Measurements from ENCODE around the gene RPS6KA3.
"Not testable (repeated sequence)": the region's sequence is repeated elsewhere in the genome, so short reads cannot be mapped to it uniquely, and the experiment has no call there.

The RPS6KA3 gene

DNA sequence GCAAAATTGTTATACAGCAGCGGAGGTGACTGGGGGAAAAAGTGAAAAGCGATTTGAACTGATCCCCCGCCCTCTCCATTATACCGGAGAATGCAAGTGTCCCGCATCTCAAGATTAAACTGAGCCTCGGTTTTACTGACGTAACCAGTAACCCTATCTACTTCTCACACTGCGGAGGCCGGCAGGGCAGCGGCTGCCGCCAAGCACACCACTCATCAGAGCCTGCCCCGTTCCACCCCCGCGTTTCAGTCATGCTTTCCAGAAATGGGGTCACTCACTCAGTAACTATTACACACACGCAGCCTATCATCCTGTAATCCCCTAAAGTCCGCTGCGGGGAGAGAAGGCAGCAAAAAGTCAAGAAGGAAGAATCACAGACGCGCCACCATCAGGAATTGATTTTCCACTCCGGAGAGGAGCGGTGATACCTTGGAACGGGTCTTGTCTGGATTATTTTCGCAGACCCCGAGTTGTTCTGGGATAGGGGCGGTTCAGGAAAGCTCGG lies 1.4 kb downstream of the RPS6KA3 start:
- peak; percentile 80 for DNase-seq

DNA sequence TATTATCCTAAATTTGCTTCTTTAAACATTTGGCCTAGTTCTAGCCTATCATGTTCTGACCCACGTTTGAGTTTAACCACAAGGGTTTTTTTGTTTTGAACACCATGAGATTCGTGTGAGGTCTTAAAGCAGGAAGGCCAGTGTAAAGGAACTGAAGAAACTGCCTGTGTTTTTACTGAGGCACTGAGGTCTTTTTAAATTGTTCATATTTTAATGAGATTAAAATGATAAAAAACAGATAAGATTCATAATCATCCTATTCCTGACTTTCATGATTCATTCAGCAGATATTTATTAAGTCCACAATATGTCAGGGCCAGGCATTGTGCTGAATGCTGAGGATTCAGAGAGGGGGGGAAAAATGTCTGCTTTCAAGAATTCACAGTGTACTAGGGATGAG lies 3.2 kb downstream of the RPS6KA3 start:
- no peak for DNase-seq

DNA sequence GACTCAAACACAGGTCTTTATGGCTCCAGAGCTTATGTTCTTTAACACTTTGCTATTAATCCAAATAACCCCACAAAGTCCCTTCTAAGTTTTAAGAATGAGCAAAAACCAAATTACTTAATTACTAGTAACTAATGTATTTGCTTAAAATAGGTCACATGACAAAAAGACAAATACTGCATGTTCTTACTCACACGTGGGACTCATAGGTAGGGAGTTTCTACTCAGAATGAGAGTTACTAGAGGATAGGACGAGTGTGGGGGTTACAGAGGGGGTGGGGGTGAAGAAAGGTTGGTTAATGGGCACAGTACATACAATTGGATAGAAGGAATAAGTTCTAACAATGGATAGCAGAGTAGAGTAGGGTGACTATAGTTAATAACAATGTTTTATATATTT lies 5.8 kb downstream of the RPS6KA3 start:
- no peak for DNase-seq

DNA sequence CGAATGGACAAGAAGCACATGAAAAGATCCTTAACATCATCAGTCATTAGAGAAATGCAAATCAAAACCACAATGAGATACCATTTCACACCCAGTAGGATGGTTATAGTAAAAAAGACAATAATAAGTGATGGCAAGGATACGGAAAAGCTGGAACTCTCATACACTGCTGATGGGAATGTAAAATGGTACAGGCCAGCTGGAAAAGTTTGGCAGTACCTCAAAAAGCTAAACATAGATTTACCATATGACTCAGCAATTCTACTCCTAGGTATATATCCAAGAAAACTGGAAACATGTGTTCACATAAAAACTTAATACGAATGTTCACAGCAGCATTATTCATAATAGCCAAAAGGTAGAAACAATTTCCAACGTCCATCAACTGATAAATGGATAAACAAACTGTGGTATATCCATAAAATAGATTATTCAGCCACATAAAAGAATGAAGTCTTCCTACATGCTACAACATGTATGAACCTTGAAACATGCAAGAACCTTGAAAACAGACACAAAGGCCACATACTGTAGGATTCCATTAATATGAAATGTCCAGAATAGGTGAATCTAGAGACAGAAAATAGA lies 11.9 kb downstream of the RPS6KA3 start:
- no peak for DNase-seq

DNA sequence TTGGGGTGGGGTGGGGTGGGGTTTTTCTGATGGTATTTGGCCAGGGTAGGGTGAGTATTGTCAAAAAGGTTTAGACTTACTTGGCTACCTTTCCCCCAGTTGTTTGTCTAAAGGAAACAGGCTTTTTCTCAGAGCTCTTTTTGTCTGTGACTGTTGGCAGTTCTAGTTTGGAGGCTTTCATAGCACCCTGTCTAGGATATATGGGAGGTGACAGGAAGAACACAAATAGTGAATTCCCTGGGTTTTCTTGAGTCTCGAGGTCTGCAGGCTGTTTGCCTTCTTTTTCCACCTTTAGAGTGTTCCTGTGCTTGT lies 13.5 kb downstream of the RPS6KA3 start:
- no peak for DNase-seq

DNA sequence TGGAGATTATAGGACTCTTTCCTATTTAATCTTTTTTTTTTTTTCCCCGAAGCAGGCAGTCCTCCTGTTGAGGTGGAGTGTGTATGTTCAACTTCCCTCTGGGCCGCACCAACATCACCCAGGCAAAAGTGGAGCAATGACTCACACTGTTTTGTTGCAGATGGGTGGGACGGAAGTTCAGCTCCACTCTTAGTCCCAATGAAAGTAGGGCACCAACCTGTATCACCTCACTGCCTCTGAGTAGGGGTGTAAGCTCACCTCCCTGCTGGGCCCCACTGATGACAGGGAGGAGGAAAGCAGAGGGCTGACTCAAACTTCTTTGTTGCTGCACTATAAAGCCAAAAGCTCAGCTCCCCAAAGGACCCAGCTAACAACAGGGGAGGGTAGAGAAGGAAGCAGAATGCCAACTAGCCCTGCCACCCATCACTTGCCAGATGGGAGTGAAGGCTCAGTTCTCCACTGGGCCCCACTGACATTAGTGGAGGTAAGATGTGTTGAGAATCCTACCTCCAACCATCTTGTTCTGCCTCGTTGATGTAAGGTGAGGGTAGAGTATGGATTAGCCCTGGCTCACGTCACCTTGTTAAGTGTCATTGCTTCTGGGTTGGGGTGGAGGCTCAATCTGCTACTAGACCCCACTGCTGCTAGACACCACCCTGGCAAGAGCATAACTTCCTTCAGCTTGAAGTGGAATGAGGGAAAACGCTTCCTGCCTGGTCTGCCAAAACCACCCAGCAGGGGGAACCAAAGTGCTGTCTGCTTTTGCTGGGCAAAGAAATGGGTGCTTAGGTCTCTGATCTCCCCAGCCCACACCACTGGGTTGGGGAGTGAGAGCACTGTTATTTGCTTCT lies 14.1 kb downstream of the RPS6KA3 start:
- DNase-seq, result peak; percentile 62

DNA sequence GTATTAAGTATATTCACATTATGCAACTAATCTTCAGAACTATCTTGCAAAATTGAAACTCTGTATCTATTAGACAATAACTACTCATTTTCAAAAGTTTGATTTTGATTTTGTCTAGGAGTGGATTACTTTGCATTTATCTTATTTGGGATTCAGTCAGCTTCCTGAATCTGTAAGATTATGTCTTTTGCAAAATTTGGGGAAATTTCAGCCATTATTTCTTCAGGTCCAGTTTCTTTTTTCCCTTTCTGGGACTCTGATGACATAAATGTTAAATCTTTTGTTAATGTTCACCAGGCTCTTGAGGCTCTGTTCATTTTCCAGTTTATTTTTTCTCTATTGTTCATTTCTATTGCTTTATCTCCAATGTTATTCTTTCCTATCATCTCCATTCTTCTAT lies 15.0 kb downstream of the RPS6KA3 start:
- peak; percentile 66 for DNase-seq

DNA sequence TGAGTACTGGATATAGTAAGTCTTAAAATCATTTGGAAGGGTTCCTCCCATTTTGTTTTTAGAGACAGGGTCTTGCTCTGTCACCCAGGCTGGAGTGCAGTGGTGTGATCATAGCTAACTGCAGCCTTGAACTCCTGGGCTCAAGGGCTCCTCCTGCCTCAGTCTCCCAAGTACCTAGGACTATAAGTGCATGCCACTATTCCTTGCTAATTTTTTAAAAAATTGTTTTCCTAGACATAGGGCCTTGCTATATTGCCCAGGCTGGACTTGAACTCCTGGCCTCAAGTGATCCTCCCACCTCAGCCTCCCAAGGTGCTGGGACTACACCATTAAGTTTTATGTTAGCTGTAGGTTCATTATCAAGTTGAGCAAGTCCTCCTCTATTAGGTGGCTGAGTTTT lies 16.6 kb downstream of the RPS6KA3 start:
- not testable (repeated sequence) for DNase-seq

DNA sequence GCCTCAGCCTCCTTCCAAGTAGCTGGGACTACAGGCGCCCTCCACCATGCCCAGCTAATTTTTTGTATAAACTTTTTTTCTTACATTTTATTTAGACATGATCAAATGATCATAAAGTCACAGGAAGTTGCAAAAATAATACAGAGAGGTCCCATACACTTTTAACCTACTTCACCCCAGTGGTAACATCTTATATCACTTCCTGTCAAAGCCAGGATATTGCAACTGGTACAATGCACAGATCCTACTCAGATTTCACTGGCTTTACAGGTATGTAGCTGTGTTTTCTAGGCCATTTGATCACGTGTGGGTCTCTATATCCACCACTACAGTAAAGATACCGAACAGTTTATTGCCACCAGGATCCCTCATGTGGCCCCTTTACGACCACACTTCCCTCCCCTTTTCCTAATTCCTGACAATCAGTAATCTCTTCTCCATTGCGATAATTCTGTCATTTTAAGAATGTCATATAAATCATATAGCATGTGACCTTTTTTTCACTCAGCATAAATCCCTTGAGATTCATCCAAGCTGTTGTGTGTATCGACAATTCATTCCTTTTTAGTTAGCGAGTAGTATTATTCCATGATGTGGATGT lies 18.0 kb downstream of the RPS6KA3 start:
- no peak for DNase-seq

DNA sequence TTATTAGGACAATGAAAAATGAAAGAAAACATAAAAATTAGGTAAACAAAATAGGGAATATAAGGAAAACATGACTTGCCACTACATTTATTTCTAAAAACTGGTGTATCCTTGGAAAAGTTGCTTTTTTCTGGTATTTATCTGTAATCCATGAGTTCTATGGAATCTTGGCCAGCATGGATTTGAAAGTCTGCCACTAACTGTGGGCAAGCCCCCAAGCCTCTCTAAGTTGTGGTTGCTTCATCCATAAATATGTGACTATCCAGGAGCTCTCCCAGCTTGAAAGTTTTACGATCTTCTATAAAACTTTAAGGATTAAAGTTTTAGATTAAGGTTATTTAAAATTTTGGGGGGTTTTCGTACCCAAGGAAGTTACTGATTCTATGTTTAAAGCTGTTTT lies 21.8 kb downstream of the RPS6KA3 start:
- DNase-seq, result no peak

DNA sequence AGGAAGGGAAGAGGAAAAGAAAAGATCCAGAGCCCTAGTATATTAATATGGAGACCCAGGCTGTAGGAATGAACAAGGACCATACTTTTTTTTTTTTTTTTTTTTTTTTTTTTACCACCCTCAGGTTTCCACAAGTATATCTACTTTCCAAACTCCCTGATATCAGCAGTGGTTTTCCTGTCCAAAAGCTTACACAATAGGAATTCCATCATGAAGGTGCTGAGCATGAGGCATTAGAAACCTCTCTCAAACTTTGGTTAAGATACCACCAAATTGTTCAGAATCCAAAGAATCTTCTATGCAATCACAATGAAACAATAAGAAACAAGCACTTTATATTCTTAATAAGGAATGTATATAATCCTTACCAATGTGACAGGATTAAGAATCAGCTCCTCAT lies 26.5 kb downstream of the RPS6KA3 start:
- DNase-seq, result no peak

DNA sequence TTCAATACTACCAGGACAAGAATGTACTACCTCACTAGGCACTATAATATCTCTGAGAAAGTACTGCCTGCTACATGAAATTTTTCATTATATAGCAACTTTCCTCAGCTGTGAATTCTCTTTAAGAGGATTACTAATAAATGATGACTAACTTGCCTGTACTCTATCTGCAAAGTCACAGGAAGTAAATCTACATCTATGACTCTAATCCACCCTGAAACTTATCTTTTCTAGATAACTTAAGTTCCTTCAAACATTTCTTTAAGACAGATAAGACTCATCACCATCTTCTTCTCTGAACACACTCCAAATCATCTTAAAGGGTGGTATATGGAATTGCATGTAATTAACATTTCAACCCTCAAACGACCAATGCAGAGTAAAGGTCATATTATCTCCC lies 28.8 kb downstream of the RPS6KA3 start:
- peak; percentile 5 for DNase-seq

DNA sequence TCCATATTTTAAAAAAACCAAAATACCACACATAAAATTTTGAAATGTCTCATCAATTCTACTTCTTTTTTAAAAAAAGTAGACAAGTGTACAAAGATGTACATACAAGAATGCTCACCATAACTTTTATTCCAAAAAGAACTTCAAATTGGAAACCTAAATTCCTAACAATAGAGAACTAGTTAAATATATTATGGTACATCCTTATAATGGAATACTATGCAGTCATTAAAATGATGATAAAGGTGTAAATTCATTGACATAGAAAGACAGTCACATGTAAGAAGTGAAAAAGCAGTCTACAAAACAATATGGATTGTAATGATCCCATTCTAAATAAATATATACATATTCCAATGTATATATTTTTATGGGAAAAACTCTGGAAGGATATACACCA lies 31.0 kb downstream of the RPS6KA3 start:
- DNase-seq, result no peak

DNA sequence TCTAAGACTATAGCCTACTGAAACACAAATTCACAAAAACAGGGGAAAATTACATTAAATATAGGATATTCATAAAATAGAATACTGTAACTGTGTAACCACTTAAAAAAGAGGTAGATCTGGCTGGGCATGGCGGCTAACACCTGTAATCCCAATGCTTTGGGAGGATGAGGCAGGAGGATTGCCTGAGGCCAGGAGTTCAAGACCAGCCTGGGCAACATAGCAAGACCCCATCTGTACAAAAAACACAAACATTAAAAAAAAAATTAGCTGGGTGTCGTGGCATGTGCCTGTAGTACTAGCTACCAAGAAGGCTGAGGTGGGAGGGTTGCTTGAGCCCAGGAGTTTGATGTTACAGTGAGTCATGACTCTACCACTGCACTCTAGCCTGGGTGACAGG lies 33.4 kb downstream of the RPS6KA3 start:
- DNase-seq, result no peak

DNA sequence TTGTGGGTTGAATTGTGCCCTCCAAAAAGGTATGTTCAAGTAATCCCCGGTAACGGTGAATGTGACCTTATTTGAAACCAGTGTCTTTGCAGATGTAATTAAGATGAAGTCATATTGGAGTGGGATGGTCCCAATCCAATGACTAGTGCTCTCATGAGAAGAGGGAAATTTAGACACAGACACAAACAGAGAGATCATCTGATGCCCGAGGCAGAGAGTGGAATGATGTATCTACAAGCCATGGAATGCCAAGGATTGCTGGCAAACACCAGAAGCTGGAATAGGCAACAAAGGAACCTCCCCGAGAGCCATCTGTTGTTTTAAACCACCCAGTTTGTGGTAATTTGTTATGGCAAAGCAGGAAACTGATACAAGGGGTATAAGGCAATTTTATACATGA lies 35.1 kb downstream of the RPS6KA3 start:
- DNase-seq, result no peak

DNA sequence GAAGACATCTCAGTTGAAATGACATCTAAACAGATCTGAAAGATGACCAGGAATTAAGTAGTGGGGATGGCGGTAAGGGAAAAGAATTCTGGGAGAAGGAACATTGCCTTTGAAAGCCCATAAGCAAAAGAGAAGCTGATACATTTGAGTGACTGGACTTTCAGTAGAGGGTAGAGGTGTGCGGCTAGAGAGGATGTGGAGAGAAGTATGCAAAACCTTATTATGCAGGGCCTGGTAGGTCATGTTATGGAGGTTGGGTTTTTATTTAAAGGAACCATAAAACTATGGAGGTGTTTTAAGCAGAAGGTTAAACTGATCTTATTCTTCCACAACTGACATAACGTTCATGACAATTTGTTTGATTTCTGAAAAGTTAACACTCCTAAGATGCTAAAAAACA lies 36.3 kb downstream of the RPS6KA3 start:
- no peak for DNase-seq

DNA sequence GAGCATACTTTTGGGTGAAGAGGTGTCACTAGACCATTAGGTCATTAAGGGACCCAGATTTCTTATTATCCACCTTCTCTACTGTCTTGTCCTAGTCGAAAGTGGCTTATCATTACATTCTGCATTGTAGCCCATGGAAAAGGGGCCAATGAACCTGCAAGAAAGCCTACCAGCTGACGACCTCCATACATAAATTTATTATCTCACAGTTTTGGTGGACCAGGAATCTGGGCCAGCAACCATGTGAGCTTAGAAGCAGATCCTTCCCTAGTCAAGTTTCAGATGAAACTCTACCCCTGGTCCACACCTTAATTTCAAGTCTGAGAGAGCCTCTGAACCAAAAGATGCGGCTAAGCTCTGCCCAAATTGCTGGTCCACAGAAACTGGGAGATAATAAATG lies 37.6 kb downstream of the RPS6KA3 start:
- no peak for DNase-seq

DNA sequence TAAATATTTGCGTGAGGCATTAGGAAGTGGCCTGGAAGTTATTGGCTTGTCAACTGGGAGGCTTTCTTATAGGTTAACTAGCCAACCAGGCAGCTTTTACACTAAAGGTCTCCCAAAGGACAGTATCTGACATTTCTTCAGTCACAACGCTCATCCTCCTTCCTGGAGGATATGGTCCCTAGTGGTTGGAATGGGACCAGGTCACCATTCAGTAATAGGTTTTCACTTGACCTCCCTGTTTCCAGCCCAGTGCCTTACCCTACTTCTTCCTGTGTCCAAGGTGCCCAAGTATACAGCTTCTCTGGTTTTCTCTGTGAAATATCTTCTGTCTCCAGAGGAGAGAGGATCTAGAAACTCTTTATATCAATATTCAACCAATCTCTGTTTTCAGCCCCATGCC lies 38.5 kb downstream of the RPS6KA3 start:
- DNase-seq, result no peak

DNA sequence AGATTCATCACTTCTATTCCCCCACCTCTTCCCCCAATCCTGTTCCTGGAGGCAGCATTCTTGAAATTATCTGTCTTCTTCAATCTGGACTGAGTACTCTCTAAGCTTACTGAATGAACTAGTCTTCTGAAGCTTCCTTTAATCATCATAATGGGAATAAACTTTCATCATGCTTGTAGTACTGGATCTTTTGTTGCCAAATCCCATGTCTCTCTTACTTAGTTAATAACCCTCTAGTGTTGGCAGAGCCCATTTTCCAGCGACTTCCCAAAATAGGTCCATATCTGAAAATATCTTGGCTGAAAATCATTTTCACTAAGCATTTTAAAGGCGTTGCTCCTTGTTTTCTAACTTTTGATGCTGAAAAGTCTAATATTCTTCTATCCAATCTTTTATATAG lies 39.6 kb downstream of the RPS6KA3 start:
- no peak for DNase-seq

DNA sequence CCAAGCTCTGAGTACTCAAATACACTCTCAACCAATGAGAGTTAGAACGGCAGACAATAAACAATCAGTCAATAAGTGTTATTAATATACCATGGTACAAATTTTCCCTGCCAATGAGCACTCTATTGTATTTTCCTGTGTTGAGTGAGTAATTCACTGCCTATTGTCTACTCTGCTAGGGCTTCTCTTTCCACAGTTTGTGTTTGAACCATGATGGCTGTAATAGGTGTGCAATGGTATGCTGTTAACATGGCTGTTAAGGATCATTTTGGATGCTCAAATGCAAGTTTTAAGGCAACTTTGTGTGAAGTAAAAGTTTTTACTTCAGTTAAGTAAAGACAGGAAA lies 41.2 kb downstream of the RPS6KA3 start:
- DNase-seq, result no peak

DNA sequence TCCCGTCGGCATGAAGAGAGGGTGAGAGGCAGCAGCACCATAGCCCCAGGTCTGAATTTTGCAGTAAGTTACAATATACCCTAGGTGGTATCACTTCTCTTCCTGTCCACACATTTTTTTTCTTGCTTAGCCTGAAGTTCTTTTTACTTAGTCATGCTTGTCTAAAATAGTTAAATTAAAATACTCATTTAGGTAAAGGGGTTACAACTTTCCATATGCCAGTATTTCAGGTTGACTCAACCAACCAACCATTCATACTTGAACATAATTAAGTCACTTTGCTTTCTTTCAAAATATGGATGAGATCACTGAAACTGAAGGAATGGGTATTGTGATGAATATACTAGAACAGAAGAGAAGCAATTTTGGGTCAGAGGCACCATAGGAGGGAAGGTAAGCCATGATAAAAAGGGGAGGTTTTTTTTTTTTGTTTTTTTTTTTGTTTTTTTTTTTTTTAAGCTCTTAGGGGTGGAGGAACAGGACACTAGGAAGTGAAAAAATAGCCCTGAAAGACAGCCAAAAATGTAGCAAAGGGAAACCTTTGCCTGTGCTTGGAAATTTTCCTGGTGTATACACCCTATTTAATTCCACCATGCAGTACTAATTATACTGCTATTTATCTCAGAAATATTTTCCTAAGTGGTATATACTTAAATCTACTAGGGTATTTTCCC lies 41.8 kb downstream of the RPS6KA3 start:
- peak; percentile 52 for DNase-seq

DNA sequence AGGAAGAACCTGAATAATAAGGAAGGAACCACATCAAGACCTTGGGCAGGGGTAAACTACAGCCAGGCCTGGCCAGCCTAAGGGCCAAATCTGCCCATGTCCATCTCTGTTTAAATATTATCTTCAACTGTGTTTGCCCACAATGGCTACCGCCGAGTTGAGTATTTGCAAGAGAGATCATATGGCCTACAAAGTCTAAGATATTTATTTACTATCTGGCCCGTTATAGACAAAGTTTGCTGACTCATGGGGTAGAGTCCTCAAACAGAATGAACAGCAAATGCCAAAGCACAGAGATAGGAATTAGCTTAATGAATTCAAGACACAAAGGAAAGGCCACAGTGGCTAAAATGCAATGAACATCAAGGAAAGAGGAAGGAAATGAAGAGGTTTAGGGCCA lies 44.8 kb downstream of the RPS6KA3 start:
- no peak for DNase-seq

DNA sequence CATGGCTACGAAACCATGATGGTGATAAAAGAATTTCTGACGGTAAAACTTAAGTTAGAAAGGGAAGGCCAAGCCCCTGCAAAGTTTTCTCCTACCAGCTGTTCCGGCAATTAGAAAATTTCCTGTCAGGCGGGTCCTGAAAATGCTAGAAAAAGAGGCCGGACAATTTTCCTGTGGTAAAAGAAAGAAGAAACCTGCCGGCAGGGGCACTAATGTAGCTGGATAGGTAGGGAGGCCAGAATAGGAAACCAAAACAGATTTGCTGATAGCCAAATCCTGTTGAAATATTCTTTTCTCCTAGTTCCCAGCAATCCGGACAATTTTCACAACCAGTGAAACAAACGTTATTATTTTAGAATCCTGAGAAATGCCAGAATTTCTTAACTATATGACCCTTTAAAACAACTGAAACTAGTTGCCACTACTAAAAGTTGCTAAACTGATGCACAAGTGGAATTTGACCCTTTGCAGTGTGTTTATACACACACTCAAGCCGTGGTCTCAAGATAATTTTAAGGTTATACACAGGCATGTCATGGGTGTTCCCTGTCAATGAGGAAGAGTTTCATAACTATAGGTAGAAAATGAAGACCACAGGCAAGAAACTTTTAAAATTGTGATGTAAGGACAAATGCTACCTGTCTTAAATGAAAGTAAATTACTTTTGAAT lies 47.7 kb downstream of the RPS6KA3 start:
- DNase-seq, result peak; percentile 55

Data from inflammatory macrophage treated with lipopolysaccharide for 4 hours (primary cell).